NT2/D1 (cell line): ENCODE results near the gene LAMB4.

Source experiments
- SUZ12 ChIP-seq: IDR thresholded peaks from 2 replicates; pipeline ENCODE4 v1.6.1; 2011; ENCODE audit not compliant: insufficient read length, insufficient read depth; ENCODE audit errors: extremely low read depth
- ZNF274 ChIP-seq: IDR thresholded peaks from 2 replicates; pipeline ENCODE4 v1.6.1; 2011; ENCODE audit warnings: mild to moderate bottlenecking, low read depth, low read length

DNA sequence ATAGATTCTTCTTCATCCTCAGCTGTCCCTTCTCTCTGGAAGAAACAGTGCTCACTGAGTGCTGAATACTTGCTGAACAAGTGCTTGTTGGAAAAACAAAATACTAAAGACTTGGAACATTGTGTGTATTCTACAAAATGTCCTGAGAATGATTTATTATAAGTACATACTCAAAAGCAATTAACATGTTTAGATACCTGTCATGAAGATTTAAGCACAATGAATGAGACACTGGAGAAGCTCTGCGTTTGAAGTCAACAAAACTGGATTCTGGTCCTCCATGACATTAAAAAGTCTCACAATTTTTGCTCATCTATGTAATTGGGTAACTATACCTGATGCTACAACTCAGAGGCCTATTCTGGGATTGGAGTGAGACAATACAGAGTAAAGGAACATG, 92.4 kb downstream of the LAMB4 start:
- TF ChIP-seq ZNF274 (no peak), SUZ12 (no peak)
